OCI-LY7 (cell line): Measurements from ENCODE around the gene BAZ1A.

Source experiments
- CTCF ChIP-seq: fragments of 200-600 bp; sonication (generic); conservative IDR thresholded peaks from 2 replicates; pipeline ENCODE4 v1.5.1; 2014; ENCODE audit warnings: mild to moderate bottlenecking, antibody characterized with exemption, low read length, moderate library complexity, mixed read lengths
- EZH2phosphoT487 ChIP-seq: fragments of 200-600 bp; sonication (generic); IDR thresholded peaks from 2 replicates; pipeline ENCODE4 v1.6.1; 2018; ENCODE audit warnings: low read depth, borderline replicate concordance, mild to moderate bottlenecking, mixed run types, antibody characterized with exemption, low read length, moderate library complexity, mixed read lengths

GRCh38 chr14:34750233-34750632 lies 124.9 kb downstream of the BAZ1A start:
- TF ChIP-seq CTCF (no peak), EZH2phosphoT487 (no peak)
